ENCODE results near the gene NUDT14.

Gene NUDT14

DNA sequence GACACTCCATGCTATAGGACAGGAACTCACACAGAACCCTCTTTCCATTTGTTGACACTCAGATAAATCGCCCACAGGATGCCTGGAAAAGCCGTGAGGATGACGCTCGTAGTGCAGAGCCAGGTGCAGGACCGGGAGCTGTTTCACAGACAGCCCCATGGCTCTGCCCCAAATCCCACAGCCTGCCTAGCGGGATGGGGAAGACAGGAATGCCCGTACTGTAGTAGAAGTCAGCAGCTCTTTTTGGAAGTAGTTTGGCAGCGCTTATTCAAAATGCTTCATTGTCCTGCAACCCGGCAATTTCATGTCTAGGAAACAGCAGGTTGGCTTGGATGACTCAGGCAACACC, 54.2 kb downstream of the NUDT14 start:
- Histone ChIP-seq H3K9me3 (ENCODE audit: control insufficient read depth, insufficient read depth, low read length) (no peaks in the 10 kb centered on the region), H3K9ac (ENCODE audit: low read depth, low read length) (no peak overlapping the region)

DNA sequence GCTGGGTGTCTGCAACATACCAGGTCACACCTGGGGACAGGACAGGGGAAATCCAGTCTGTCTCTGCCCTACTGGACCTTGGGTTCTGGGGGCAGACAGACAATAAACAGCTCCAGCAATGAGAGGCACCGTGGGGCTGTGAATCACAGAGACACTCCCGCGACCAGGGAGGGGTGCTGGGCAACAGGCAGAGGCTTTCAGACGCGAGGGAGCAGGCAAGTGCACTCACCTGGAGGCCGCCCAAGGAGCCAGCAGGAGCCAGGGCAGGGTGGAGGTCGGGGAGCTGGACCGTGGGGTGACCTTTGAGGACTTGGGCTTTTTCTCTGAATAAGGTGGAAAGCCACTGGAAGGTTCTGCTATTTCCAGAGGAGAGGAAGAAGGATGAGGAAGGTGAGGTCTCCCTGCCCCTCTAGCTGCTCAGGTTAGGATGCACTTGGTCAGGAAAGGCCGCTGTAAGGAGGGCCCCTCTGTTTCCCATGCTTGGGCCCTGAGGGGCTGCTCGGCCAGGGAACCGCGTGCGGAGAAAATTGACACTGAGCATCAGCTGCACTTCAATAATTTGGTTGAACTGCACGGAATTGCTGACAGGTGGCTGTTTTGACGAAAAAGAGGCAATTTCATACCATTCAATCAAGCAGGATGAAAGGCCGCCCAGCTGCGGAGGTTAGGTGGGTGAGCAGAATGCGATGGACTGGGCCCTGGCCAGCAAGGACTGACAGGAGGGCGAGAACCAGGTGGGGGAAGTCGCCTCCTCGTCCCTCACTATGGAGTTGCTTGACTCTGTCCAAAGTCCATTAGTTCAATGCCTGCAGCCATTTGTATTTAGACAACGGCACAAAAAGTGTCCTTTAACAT, 54.8 kb downstream of the NUDT14 start:
- Histone ChIP-seq H3K4me1 (ENCODE audit: insufficient read depth, low read length) (no peaks in the 10 kb centered on the region), H3K9me3 (ENCODE audit: control insufficient read depth, insufficient read depth, low read length) (no peaks in the 10 kb centered on the region), H3K9ac (ENCODE audit: low read depth, low read length) (no peak overlapping the region), H3K36me3 (ENCODE audit: insufficient read depth, low read length) (no peaks in the 10 kb centered on the region; the same call in 1 of the 2 replicates)

More for the DNA sequence above, 54.2 kb downstream of the NUDT14 start:
- Histone ChIP-seq H3K36me3 (ENCODE audit: insufficient read depth, low read length) (no peaks in the 10 kb centered on the region; the same call in 1 of the 2 replicates), H3K4me1 (ENCODE audit: insufficient read depth, low read length) (no peaks in the 10 kb centered on the region)

DNA sequence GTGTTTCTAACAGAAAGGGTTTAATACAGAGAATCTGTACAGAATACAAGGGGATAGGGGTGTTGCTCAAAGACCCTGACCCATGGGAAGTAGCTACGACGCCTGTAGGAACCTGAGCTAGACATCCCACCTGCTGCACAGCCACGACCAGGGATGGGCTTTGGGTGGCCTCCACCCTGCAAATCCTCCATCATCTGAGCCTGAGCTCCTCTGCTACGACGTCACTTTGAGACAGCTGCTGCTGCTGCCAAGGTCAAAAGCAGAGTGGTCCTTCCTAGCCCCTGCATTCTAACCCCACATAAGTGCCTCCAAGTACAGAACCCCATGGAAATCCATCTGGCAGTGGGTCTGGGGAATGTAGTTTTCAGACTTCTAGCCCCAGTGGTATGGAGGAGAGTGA, 56.3 kb downstream of the NUDT14 start:
- Histone ChIP-seq H3K4me1 (ENCODE audit: insufficient read depth, low read length) (no peaks in the 10 kb centered on the region), H3K36me3 (ENCODE audit: insufficient read depth, low read length) (no peaks in the 10 kb centered on the region; the same call in 1 of the 2 replicates), H3K9me3 (ENCODE audit: control insufficient read depth, insufficient read depth, low read length) (no peaks in the 10 kb centered on the region; the same call in 1 of the 2 replicates), H3K9ac (ENCODE audit: low read depth, low read length) (no peak overlapping the region)

DNA sequence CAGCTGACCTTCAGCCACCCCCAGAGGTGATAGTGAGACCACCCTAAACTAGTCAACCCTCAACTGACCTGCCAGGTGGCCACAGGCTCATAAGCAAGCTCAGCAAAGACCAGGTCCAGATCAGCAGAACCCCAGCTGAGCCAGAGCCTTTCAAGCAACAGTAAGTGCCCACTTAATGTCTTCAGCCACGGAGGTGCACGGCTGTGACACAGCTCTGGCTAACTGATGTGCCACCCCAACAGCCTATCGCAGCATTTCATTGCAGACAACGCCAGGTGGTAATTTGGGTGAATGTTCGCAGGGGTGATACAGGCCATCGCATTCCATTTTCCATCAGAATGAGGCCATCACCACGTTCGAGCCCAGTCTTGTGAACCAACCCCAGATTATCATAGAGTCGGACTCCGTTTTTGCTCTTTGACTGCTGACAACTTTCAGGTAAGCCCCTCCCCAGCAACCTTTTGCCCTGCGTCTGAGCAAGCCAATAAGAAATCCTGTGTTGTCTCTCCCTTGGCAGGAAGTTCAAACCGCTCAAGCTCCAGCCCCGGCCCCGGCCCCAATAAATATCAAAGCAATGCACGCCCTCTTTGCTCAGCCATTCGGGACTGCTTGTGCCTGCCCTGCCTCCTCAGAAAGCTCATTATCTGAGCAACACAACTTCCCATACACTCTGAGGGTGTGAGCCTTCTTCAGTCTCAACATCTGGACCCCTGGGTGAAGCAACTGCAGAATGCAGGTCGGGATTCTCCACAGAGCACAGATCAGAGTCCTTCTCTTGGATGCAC, 56.9 kb downstream of the NUDT14 start:
- no peaks in the 10 kb centered on the region for H3K36me3 ChIP-seq (ENCODE audit: insufficient read depth, low read length)
- H3K9ac ChIP-seq (ENCODE audit: low read depth, low read length) = no peak overlapping the region

DNA sequence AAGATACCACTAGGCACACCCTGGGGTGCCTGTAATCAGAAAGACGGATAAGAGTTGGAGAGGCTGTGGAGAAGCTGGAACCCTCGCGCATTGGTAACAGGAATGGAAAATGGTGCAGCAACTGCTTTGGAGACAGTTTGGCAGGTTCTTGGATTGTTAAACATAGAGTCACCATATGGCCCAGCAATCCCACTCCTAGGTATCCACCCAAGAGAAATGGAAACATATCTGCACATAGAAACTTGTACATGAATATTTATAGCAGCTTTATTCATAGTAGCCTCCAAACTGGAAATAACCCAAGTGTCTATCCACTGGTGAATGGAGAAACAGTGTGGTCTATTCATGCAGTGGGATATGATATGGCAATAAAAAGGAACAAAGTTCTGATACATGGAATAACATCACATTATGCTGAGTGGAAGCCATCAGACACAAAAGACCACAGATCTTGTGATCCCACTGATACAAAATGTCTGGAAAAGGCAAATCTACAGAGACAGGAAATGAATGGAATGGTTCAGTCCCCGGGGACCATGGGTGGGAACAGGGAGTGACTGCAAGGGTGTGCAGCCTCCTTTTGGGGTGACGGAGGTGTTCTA, 57.9 kb downstream of the NUDT14 start:
- no peaks in the 10 kb centered on the region; the same call in 1 of the 2 replicates for H3K9me3 ChIP-seq (ENCODE audit: control insufficient read depth, insufficient read depth, low read length)
- no peaks in the 10 kb centered on the region for H3K36me3 ChIP-seq (ENCODE audit: insufficient read depth, low read length)
- H3K4me1 ChIP-seq (ENCODE audit: insufficient read depth, low read length) = no peaks in the 10 kb centered on the region
- no peak overlapping the region for H3K9ac ChIP-seq (ENCODE audit: low read depth, low read length)

More for the DNA sequence above, 56.9 kb downstream of the NUDT14 start:
- Histone ChIP-seq H3K9me3 (ENCODE audit: control insufficient read depth, insufficient read depth, low read length) (no peaks in the 10 kb centered on the region; the same call in 1 of the 2 replicates), H3K4me1 (ENCODE audit: insufficient read depth, low read length) (no peaks in the 10 kb centered on the region)

Measured in ES-I3 (cell line).